Nephron progenitor cell (in vitro differentiated cells): ENCODE results near the gene NDUFB6.
"Not testable (repeated sequence)": the region's sequence is repeated elsewhere in the genome, so short reads cannot be mapped to it uniquely, and the experiment has no call there.

Source experiments
- DNase-seq: peaks from one replicate; pipeline ENCODE4 v3.0.0; 2021
- H3K27ac Mint-ChIP-seq: 2 replicates; pipeline ENCODE4 v1.8.0; 2021; ENCODE audit warnings: mild to moderate bottlenecking, moderate library complexity, mixed read lengths
- H3K27me3 Mint-ChIP-seq: 2 replicates; pipeline ENCODE4 v1.8.0; 2021; ENCODE audit warnings: mild to moderate bottlenecking, low read depth, mixed read lengths; ENCODE audit not compliant: poor library complexity
- H3K36me3 Mint-ChIP-seq: 2 replicates; pipeline ENCODE4 v1.8.0; 2021; ENCODE audit warnings: low read depth, mixed read lengths
- H3K4me1 Mint-ChIP-seq: 2 replicates; pipeline ENCODE4 v1.8.0; 2021; ENCODE audit warnings: mixed read lengths
- H3K4me3 Mint-ChIP-seq: 2 replicates; pipeline ENCODE4 v1.8.0; 2021; ENCODE audit warnings: mild to moderate bottlenecking, moderate library complexity, mixed read lengths
- H3K9me3 Mint-ChIP-seq: 2 replicates; pipeline ENCODE4 v1.8.0; 2021; ENCODE audit warnings: mild to moderate bottlenecking, moderate library complexity, mixed read lengths
- TF ChIP-seq, protein P1 (sequence below): fragments of 200-600 bp; sonication (generic); IDR thresholded peaks from 2 replicates; pipeline ENCODE4 v1.5.0; 2021; ENCODE audit warnings: antibody characterized with exemption

NDUFB6 gene

GRCh38 chr9:32550562-32551275, 22.2 kb downstream of the NDUFB6 start:
- Mint-ChIP-seq H3K36me3 (peaks cover 41% of the 10 kb centered on the region), H3K27ac (peak overlapping the region; percentile 98), H3K4me1 (peaks cover 25% of the 10 kb centered on the region), H3K4me3 (peak overlapping the region; percentile 99), H3K9me3 (peaks cover 10% of the 10 kb centered on the region), H3K27me3 (no peaks in the 10 kb centered on the region)
- DNase-seq = peak; percentile 98
- TF ChIP-seq, protein P1, sequence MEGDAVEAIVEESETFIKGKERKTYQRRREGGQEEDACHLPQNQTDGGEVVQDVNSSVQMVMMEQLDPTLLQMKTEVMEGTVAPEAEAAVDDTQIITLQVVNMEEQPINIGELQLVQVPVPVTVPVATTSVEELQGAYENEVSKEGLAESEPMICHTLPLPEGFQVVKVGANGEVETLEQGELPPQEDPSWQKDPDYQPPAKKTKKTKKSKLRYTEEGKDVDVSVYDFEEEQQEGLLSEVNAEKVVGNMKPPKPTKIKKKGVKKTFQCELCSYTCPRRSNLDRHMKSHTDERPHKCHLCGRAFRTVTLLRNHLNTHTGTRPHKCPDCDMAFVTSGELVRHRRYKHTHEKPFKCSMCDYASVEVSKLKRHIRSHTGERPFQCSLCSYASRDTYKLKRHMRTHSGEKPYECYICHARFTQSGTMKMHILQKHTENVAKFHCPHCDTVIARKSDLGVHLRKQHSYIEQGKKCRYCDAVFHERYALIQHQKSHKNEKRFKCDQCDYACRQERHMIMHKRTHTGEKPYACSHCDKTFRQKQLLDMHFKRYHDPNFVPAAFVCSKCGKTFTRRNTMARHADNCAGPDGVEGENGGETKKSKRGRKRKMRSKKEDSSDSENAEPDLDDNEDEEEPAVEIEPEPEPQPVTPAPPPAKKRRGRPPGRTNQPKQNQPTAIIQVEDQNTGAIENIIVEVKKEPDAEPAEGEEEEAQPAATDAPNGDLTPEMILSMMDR = no peak

DNA sequence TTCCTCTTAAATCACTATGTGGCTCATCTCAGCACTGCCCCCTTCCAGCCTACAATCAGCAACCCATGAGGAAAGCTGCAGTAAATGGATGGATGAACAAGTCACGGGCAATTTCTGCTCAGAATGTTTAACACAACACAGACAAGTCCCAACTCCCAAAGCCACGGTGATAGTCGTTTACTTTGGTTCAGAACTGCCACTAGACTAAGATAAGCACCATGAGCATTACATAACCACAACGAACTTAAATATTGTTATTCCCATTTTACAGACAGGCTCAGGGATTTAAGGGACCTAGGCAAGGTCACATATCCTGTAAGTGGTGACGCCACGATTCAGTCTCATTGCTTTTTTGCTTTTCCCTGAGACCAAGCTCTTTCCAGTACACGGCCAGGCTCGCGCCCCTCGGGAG, 22.8 kb downstream of the NDUFB6 start:
- peaks cover 41% of the 10 kb centered on the region for H3K36me3 Mint-ChIP-seq
- H3K27ac Mint-ChIP-seq = peak overlapping the region; percentile 98

GRCh38 chr9:32548213-32548612, 24.7 kb downstream of the NDUFB6 start:
- H3K4me1 Mint-ChIP-seq = peaks cover 25% of the 10 kb centered on the region
- H3K27me3 Mint-ChIP-seq, DNase-seq, H3K4me3 Mint-ChIP-seq, H3K27ac Mint-ChIP-seq: not testable (repeated sequence)
- peaks cover 10% of the 10 kb centered on the region for H3K9me3 Mint-ChIP-seq
- peaks cover 54% of the 10 kb centered on the region for H3K36me3 Mint-ChIP-seq

More for the DNA sequence above, 22.8 kb downstream of the NDUFB6 start:
- peak; percentile 9 for DNase-seq
- Mint-ChIP-seq H3K4me1 (peaks cover 25% of the 10 kb centered on the region), H3K9me3 (peaks cover 10% of the 10 kb centered on the region), H3K4me3 (peak overlapping the region; percentile 99), H3K27me3 (no peaks in the 10 kb centered on the region)
- TF ChIP-seq, protein P1 = no peak

GRCh38 chr9:32545884-32546283, 27.1 kb downstream of the NDUFB6 start:
- TF ChIP-seq, protein P1 = no peak
- no peak overlapping the region for H3K27ac Mint-ChIP-seq
- H3K4me1 Mint-ChIP-seq = peaks cover 25% of the 10 kb centered on the region
- no peak for DNase-seq
- peaks cover 10% of the 10 kb centered on the region for H3K9me3 Mint-ChIP-seq
- peaks cover 73% of the 10 kb centered on the region for H3K36me3 Mint-ChIP-seq
- no peak overlapping the region for H3K4me3 Mint-ChIP-seq
- no peaks in the 10 kb centered on the region for H3K27me3 Mint-ChIP-seq

DNA sequence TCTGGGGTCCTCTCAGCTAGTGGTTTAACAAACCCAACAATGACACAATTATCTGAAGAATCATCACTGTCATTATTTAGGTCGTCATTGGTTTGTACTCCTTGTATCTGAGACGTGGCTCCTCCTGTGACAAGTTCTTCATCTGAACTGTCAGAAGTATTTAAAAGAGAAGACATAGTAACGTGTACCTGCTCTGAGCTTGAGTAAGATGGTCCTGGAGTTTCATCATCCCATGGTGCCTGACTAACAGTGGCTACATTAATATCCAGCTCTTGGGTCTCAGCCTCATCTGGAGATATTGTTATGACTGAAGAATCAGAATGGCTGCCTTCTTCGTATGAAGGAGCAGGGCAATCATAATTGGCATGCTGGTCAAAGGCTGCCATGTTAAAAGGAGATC, 29.9 kb downstream of the NDUFB6 start:
- Mint-ChIP-seq H3K27me3 (no peaks in the 10 kb centered on the region), H3K9me3 (peaks cover 5% of the 10 kb centered on the region), H3K4me1 (peaks cover 6% of the 10 kb centered on the region), H3K4me3 (no peak overlapping the region), H3K27ac (no peak overlapping the region), H3K36me3 (peaks cover 56% of the 10 kb centered on the region)
- TF ChIP-seq, protein P1 = no peak
- no peak for DNase-seq

DNA sequence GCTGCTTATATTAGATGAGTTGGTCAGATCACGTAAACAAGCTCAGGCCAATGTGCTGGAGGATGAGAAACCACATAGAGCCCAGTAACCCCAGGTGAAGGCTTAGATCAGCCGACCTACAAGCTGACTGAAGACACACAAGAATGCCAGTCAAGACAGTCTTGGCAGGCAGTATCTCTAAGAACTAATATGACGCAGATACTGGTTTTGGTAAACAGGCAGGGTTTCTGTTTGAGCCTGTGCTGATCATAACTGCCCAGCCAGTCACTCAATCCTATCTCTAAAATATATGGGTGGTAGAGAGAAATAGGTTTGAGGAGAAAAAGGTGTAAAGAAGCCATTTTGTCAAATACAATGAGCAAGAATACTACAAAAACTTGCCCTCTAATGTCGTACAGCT, 39.1 kb downstream of the NDUFB6 start:
- Mint-ChIP-seq H3K4me3 (no peak overlapping the region), H3K27ac (no peak overlapping the region), H3K36me3 (peaks cover 34% of the 10 kb centered on the region), H3K27me3 (no peaks in the 10 kb centered on the region), H3K9me3 (peaks cover 5% of the 10 kb centered on the region), H3K4me1 (no peaks in the 10 kb centered on the region)
- TF ChIP-seq, protein P1 = no peak
- DNase-seq = no peak
